ENCODE data around the gene SFI1. TPM values are rescaled to one million over a fixed set of nuclear protein-coding genes. Genes with fewer than 3 reads are reported as not detected.
"Not testable (repeated sequence)": the region's sequence is repeated elsewhere in the genome, so short reads cannot be mapped to it uniquely, and the experiment has no call there.

SFI1 gene
- total RNA-seq, 2 experiments from 2014 or later, result 281 to 291 TPM

- H3K27ac Mint-ChIP-seq, result no peak overlapping the region
- POLR2A ChIA-PET, result no interaction called here
Measured at GRCh38 chr22:31475800-31476199, 20.5 kb upstream of the SFI1 start.

GRCh38 chr22:31477329-31477728 is 19.0 kb upstream of the SFI1 start:
- H3K4me1 Mint-ChIP-seq (ENCODE audit: low read depth), result peaks cover 30% of the 10 kb centered on the region
- intact Hi-C loops (cut with DNase I, micrococcal nuclease), result no loop called here
- Histone ChIP-seq H3K4me3 (ENCODE audit: low read length) (no peak overlapping the region), H3K4me1 (ENCODE audit: insufficient read depth, low read length) (no peaks in the 10 kb centered on the region), H3K36me3 (ENCODE audit: insufficient read depth, low read length) (peaks cover 37% of the 10 kb centered on the region), H3K27ac (ENCODE audit: low read depth in 1 of 2, low read length in 2 of 2) (no peak overlapping the region), H3K9me3 (ENCODE audit: control insufficient read depth in 1 of 2, insufficient read depth in 1 of 2, low read length in 2 of 2) (no peaks in the 10 kb centered on the region), H3K27me3 (ENCODE audit: control insufficient read depth in 1 of 2, insufficient read depth in 2 of 2, low read length in 2 of 2) (no peaks in the 10 kb centered on the region)
- ATAC-seq (ENCODE audit: poor library complexity) (no peak), DNase-seq (no peak)
- CTCF ChIA-PET, result no interaction called here
- no peaks in the 10 kb centered on the region for H3K9me3 Mint-ChIP-seq
- POLR2A ChIA-PET, result interaction anchor here (0.7 to 1.5 kb wide), 2 partner anchors 12 to 157 kb away, joined by 5 to 7 read pairs; partner anchors contain the start of gene EIF4ENIF1
- H3K27ac Mint-ChIP-seq, result no peak overlapping the region
- no peak for TF ChIP-seq CTCF (IDR thresholded peaks at IDR 0.05)
- no peaks in the 10 kb centered on the region for H3K27me3 Mint-ChIP-seq
- no peak overlapping the region for H3K4me3 Mint-ChIP-seq
- H3K36me3 Mint-ChIP-seq (ENCODE audit: low read depth), result peaks cover 72% of the 10 kb centered on the region

More at GRCh38 chr22:31475800-31476199, 20.5 kb upstream of the SFI1 start:
- CTCF ChIA-PET, result no interaction called here
- Mint-ChIP-seq H3K36me3 (ENCODE audit: low read depth) (peaks cover 69% of the 10 kb centered on the region), H3K27me3 (no peaks in the 10 kb centered on the region), H3K4me1 (ENCODE audit: low read depth) (peaks cover 30% of the 10 kb centered on the region), H3K4me3 (no peak overlapping the region), H3K9me3 (no peaks in the 10 kb centered on the region)
- DNase-seq, result no peak
- no peak overlapping the region for H3K27ac ChIP-seq (ENCODE audit: low read depth in 1 of 2, low read length in 2 of 2)
- no peaks in the 10 kb centered on the region for H3K27me3 ChIP-seq (ENCODE audit: control insufficient read depth in 1 of 2, insufficient read depth in 2 of 2, low read length in 2 of 2)
- intact Hi-C loops (cut with DNase I, micrococcal nuclease), result no loop called here
- TF ChIP-seq CTCF (IDR thresholded peaks at IDR 0.05), result no peak
- no peak for ATAC-seq (ENCODE audit: poor library complexity)
- H3K4me3 ChIP-seq (ENCODE audit: low read length), result no peak overlapping the region
- H3K4me1 ChIP-seq (ENCODE audit: insufficient read depth, low read length), result no peaks in the 10 kb centered on the region
- peaks cover 30% of the 10 kb centered on the region for H3K36me3 ChIP-seq (ENCODE audit: insufficient read depth, low read length)
- H3K9me3 ChIP-seq (ENCODE audit: control insufficient read depth in 1 of 2, insufficient read depth in 1 of 2, low read length in 2 of 2), result no peaks in the 10 kb centered on the region

- ATAC-seq (ENCODE audit: poor library complexity), result no peak
- ChIA-PET CTCF (no interaction called here), POLR2A (interaction anchor here (0.6 kb wide), 1 partner anchor 13 kb away, joined by 3 read pairs; no protein-coding TSS in a partner anchor)
- intact Hi-C loops (cut with DNase I, micrococcal nuclease), result loop anchor here in 1 of 2 experiments (1.0 to 10.0 kb wide), 2 partner anchors 19 to 886 kb away; partner anchors contain the start of gene PES1
- Histone ChIP-seq H3K27ac (ENCODE audit: low read depth in 1 of 2, low read length in 2 of 2) (no peak overlapping the region), H3K36me3 (ENCODE audit: insufficient read depth, low read length) (peaks cover 42% of the 10 kb centered on the region), H3K9me3 (ENCODE audit: control insufficient read depth in 1 of 2, insufficient read depth in 1 of 2, low read length in 2 of 2) (no peaks in the 10 kb centered on the region), H3K27me3 (ENCODE audit: control insufficient read depth in 1 of 2, insufficient read depth in 2 of 2, low read length in 2 of 2) (no peaks in the 10 kb centered on the region), H3K4me3 (ENCODE audit: low read length) (no peak overlapping the region), H3K4me1 (ENCODE audit: insufficient read depth, low read length) (no peaks in the 10 kb centered on the region)
- Mint-ChIP-seq H3K4me3 (no peak overlapping the region), H3K27me3 (no peaks in the 10 kb centered on the region), H3K36me3 (ENCODE audit: low read depth) (peaks cover 81% of the 10 kb centered on the region), H3K9me3 (no peaks in the 10 kb centered on the region), H3K27ac (no peak overlapping the region), H3K4me1 (ENCODE audit: low read depth) (peaks cover 33% of the 10 kb centered on the region)
- DNase-seq, result no peak
- TF ChIP-seq CTCF (IDR thresholded peaks at IDR 0.05), result no peak
Measured at GRCh38 chr22:31481129-31481528, 15.2 kb upstream of the SFI1 start.

- H3K27me3 ChIP-seq (ENCODE audit: control insufficient read depth in 1 of 2, insufficient read depth in 2 of 2, low read length in 2 of 2); H3K4me3 ChIP-seq (ENCODE audit: low read length); DNase-seq; H3K9me3 Mint-ChIP-seq; CTCF ChIA-PET; H3K27ac Mint-ChIP-seq; H3K27me3 Mint-ChIP-seq; H3K9me3 ChIP-seq (ENCODE audit: control insufficient read depth in 1 of 2, insufficient read depth in 1 of 2, low read length in 2 of 2); H3K27ac ChIP-seq (ENCODE audit: low read depth in 1 of 2, low read length in 2 of 2); ATAC-seq (ENCODE audit: poor library complexity); H3K4me1 ChIP-seq (ENCODE audit: insufficient read depth, low read length); H3K4me3 Mint-ChIP-seq; POLR2A ChIA-PET: not testable (repeated sequence)
- H3K36me3 ChIP-seq (ENCODE audit: insufficient read depth, low read length), result peaks cover 42% of the 10 kb centered on the region
- intact Hi-C loops (cut with DNase I, micrococcal nuclease), result loop anchor here in 1 of 2 experiments (10.0 kb wide), 1 partner anchor 888 kb away; the partner anchor contains the start of gene PES1
- Mint-ChIP-seq H3K4me1 (ENCODE audit: low read depth) (peaks cover 33% of the 10 kb centered on the region), H3K36me3 (ENCODE audit: low read depth) (peaks cover 78% of the 10 kb centered on the region)
Measured at GRCh38 chr22:31482470-31482869, 13.9 kb upstream of the SFI1 start.

GRCh38 chr22:31486369-31486768 is 10.0 kb upstream of the SFI1 start:
- CTCF ChIA-PET; H3K4me3 ChIP-seq (ENCODE audit: low read length); H3K9me3 ChIP-seq (ENCODE audit: control insufficient read depth in 1 of 2, insufficient read depth in 1 of 2, low read length in 2 of 2); H3K27ac ChIP-seq (ENCODE audit: low read depth in 1 of 2, low read length in 2 of 2); H3K4me3 Mint-ChIP-seq; DNase-seq; H3K27me3 ChIP-seq (ENCODE audit: control insufficient read depth in 1 of 2, insufficient read depth in 2 of 2, low read length in 2 of 2); ATAC-seq (ENCODE audit: poor library complexity); H3K27me3 Mint-ChIP-seq; H3K27ac Mint-ChIP-seq; POLR2A ChIA-PET; H3K9me3 Mint-ChIP-seq: not testable (repeated sequence)
- peaks cover 30% of the 10 kb centered on the region for H3K36me3 ChIP-seq (ENCODE audit: insufficient read depth, low read length)
- H3K4me1 ChIP-seq (ENCODE audit: insufficient read depth, low read length), result peaks cover 21% of the 10 kb centered on the region
- H3K4me1 Mint-ChIP-seq (ENCODE audit: low read depth), result peaks cover 54% of the 10 kb centered on the region
- intact Hi-C loops (cut with DNase I, micrococcal nuclease), result loop anchor here in 1 of 2 experiments (5.0 to 10.0 kb wide), 2 partner anchors 139 to 892 kb away; partner anchors contain the start of genes PATZ1 and PES1
- peaks cover 67% of the 10 kb centered on the region for H3K36me3 Mint-ChIP-seq (ENCODE audit: low read depth)

All from CD4-positive, alpha-beta T cell (primary cell).